GM21528 (cell line): ENCODE results near the gene HOXC9.

Source experiments
- ATAC-seq: cut with Tn5 transposase; IDR thresholded peaks from one replicate; pipeline ENCODE4 v1.9.1; 2021; ENCODE audit warnings: mild to moderate bottlenecking, moderate library complexity; ENCODE audit not compliant: unreplicated experiment, low FRiP score

The HOXC9 gene

DNA sequence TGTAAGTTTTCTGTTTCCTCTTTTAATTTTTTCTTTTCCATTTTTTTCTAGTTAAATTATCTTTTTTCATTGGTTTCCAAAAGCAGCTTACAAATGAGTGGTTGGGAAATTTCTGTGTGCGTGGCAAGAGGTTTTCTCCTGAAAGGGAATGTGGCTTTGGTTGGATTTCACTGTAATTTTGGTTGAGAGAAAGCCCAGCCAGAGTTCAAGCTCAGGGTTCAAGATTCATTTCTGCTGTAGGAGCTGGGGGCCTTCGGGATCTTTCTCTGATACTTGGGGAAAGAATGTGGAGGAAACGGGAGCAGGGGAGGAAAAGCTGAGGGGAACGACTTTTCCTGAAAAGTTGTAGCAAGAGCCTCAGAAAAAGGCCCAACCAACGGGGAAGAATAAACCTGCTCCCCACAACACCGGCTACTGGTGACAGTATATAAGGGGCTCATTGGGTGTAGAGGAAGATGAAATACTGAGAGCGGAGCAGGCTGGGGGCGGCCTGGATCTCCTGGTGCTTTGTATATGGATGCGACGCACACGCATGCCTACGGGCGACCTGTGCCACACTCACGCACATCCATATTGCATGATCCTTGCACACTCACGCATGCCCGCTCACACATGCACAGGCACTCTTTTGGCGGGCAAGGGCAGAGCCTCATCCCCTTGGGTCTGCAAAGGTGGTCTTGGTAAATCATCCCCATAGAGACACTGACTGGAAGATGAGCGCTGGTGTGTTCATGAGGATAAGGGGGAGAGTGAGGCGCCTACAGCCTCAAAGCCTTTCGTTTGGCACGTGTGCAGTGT lies 13.1 kb upstream of the HOXC9 start:
- no peak for ATAC-seq

GRCh38 chr12:53987787-53988230 lies 12.2 kb upstream of the HOXC9 start:
- ATAC-seq: no peak

DNA sequence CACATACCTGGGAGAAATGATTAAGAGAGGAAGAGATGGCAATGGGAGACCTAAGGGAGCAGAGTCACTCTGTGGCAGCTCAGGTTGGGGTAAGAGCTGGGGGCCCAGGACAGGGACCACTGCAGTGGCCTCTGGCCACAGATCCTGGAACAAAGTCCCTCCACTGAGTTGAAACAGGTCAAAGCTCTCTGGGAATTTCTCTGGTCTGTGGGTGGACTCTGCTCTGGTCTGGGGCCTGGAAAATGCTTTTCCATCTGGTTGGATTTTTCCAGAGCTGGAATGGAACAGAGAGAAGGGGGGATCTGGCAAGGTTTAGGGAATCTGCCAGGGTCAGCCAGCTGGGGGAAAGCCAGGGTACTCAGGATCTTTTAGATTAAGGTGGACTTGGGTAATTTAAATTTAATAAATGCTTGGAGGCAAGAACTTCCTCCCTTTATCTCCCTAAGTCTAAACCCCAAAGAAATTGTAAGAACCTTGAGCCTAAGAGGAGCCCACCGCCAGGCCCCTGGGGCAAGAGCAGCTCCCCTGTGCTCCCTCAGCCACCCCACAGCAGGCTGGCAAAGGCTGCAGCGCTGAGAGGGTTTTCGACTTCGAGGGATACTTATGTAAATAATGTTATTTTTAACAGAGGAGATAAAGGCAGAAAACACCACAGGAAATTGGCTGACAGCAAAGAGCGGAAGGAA lies 11.3 kb upstream of the HOXC9 start:
- no peak for ATAC-seq

GRCh38 chr12:53989227-53990113 lies 10.5 kb upstream of the HOXC9 start:
- no peak for ATAC-seq

DNA sequence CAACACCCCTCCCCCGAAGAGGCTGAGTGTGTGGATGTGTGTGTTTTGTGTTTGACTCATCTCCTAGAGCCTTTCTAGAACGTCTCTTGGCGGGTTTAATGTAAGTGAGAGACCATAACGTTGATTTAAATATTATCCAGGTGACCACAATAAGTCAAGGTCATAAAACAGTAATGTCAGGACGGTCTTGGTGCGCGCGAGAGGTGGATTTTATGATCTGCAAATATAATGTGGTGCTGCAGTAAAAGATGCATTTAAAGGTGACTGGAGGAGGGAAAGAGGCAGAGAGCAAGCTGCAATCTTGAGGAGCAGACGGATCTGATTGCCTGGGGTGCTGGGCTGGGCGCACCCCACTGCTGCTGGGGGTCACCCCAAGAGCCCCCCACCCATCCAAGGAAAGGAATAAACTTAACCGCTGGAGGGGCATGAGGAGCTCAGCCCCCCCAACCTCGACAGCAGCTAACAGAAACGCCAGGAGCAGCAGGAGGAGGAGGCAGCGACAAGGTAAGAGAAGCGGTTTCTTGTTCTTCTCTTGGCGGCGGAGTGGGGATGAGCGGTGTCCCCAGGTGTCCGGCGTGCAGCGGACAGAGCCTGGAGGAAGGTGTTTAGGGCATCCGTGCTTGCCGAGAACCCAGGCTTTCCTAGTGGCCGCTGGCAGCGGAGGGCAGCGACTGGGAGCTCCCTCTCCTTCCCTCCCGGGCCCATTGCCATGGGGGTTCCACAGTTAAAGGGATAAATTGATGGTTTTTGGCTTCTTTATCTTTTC lies 9.5 kb upstream of the HOXC9 start:
- ATAC-seq: no peak

DNA sequence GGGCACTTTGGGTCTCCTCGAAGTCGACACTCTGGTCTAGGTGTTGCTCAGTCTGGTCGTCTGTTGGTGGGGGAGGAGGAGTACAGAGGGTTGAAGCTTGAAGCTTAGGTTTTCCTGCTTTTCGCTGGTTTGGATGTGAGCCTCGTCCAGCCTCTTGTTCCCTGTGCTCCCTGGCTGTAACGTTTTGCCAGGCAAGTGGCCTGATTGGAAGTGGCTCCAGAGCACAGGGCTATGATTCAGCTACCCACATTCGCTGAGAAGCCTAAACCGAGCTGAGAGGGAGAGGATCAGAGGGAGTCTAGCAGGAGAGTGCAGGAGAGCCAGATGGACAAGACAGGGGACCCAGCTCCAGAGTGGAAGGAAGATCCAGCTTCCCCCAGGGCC lies 8.9 kb upstream of the HOXC9 start:
- ATAC-seq: no peak

GRCh38 chr12:53992377-53992889 lies 7.5 kb upstream of the HOXC9 start:
- no peak for ATAC-seq

- ATAC-seq: no peak
Observed at GRCh38 chr12:53993162-53994008, 6.6 kb upstream of the HOXC9 start.

DNA sequence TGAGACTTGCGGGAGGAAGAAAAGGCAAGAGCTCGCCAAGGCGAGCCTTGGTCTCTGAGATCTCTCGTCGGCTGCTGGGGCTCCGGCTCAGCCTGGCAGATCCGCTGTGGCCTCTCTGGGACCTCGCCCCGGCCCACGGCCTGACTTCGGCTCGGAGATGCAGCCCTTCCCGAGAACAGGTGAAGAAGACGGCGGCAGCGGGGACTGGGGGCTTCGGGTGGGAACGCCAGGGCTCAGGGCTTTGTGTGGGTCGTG lies 6.0 kb upstream of the HOXC9 start:
- no peak for ATAC-seq

DNA sequence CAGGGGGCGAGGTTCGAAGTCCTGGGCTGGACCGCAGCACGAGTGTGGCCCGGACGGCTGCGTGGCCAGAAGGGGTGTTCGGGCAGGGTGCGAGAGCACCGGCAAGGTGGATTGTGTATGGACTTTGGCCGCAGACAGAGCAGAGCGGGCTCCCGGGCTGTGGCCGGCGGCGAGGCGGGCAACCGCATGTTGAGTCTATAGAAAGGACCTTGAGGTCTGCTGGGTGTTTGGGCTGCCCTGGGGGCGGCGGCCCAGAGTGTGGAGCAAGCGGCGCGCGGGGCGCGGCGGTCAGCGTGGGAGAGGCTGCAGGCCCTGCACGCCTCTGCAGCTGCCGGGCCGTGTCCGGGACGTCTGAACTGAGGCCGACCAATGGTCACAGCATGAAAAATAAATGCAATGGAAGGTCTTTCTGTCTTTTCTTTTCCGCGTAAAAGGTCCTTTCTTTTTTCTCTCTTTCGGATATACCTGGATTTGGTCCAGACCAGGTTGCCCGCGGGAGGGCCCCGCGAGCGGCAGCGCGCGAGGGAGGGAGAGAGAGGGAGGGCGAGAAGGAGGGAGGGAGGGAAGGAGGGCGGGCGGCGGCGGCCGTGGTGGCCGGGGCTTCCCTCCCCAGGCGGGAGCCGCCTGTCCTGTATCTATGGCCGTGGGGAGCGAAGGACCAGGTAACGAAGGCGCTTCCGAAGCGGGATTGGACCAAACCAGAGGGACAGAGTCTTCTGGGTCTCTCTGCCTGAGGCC lies 5.5 kb upstream of the HOXC9 start:
- no peak for ATAC-seq

- no peak for ATAC-seq
Observed at GRCh38 chr12:53995002-53995377, 5.0 kb upstream of the HOXC9 start.

DNA sequence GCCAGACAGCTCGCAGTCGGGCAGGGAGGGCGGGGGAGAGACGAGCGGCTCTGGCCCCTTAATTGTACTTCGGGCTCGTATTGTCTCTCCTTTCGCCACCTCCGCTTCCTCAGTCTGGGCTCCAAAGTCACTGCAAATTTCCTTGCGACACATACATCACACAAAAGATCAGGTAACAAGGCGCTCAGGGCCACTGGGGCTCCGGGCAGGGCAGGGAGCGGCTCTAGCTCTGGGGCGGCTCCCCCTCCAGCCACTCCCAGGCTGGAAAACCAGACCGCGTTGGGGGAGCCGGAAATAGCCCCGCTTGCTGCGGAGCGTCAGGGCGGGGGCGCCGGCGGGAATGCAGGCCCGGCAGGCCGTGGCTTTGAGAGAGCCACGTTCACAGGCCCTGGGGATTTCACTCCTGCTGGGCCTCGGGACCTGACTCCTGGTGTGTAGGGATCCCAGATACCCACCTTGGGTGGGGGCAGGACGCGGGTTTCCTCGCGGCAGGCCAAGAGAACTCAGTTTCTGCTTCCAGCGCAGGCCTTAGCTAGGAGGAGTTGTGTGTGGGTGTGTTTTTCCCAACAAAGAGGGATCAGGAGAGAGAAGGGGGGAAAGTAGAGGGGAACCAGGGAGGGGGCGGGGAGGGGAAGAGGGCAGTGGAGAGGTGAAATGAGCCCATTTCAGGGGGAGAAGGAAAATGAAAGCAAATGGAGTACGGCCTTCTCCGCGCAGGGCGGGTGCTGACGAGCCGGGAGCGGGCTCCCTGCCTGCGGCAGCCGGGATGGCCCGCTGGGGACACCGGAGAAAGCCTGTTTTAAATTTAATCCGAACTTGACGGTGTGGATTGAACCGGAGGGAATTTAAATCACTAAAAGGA lies 4.4 kb upstream of the HOXC9 start:
- no peak for ATAC-seq

- ATAC-seq: no peak
Observed at GRCh38 chr12:53996240-53997203, 3.4 kb upstream of the HOXC9 start.

DNA sequence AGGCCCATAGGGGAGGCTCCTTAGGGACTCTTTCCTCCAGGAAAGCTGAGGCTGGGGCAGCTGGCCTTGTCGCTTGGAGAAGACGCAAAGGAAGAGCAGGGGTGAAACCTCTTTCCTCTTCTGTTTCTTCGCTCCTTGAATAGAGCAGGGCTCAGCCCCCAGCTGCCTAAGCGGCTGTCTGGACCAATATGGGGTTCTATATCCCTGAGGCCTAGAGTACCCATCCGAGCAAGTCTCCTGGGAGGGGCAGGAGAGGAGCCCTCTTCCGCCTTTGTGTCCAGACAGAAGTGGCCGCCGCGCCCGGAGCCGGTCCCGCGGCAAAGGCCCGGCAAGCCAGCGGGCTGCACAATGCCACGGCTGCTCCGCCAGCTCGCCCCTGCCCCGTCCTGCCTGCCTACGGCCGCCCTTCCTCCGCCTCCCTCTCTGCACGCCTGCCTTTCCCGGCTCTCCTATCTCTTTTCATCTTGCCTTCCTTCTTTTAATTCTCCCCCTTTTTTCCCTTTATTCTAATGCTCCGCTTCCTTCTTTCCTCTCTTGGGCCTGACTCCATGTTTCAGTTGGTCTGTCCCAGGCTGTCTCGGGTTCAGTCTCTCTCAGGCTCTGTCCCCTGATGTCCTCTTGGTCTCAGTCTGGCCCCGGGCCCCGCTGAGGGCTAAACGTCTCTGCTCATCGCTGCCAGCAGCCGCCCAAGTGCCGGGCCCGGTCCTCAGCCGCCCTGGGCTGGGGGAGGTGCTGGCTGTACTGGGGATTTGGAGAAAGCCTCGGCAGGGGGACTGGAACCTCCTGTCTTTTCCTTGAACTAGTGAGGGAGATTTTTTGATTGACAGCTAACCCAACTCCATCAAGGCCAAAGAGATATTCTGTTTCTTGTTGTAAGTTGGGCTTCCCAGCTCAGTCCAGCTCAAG lies 2.5 kb upstream of the HOXC9 start:
- ATAC-seq: no peak

DNA sequence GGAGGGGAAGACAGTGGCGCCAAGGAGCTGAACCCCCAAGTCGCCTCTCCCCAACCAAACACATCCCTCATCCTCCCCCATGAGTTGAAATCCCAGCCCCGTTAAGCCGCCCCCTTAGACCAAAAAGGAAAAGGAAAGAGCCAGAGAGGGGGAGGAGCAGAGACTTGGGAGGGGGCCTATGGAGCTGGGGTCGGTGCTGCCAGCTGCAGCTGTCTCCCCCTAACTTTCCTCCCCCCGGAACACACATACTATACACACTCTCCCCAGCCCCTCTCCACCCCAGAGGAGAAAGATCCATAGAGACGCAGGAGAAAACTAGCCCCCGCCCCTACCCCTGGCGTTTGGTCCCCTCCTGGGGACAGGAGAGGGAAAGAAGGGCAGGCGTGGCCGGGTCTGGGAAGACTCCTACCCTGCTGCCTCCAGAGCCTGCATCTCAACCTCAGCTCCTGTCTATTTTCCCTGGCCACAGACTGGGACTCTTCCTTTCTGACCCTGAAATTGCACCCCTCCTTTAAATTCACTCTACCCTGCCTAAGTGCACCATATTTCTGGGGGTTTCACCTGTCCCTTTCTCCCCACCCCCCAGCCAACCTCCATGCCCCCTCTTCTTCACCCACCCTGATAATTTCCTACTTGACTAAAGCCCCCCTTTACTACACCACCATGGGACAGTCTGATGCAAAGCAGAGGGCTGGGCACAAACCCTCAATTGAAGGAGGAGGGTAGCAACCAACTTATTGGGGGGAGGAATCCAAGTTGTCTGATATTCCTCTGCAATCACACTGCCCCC lies 1.7 kb upstream of the HOXC9 start:
- no peak for ATAC-seq
